ENCODE data around the gene ZNRF3. TPM values are rescaled to one million over a fixed set of nuclear protein-coding genes. Genes with fewer than 3 reads are reported as not detected.

Gene ZNRF3
- total RNA-seq, 1 experiment from 2014 or later = 2.6 TPM

DNA sequence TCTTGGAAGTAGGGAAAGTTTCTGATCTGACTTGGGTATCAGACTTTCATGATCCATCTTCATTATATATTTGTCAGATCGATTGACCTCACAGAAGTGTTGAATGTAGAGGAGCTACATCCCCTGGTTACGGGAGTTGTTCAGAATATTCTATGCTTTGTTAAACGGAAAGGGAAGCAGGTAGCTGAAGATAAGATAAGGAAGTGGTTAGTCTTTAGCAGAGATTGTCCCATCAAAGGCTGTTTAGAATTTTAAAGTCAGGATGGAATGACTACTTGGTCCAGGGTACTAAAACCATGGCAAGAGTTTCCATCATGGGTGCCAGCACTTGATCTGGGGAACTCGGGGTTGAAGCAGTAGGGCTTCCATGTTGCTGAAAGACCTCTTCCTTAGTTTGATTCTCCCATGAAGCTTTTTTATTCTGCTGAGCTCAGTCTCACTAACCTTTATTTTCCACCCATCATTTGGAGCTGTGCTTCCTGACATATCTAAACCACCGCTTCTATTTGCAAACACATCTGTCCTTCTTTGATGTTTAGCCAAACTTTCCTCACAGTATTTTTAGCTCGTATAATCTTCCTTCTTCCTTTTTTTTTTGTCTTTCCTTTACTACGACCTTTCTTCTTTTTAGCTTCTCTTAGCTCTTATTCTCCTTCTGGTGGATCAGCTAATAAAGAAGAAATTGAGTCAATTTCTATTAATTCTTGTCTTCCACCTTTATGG, 182.3 kb downstream of the ZNRF3 start:
- no peak for DNase-seq (ENCODE audit: low spot score)

DNA sequence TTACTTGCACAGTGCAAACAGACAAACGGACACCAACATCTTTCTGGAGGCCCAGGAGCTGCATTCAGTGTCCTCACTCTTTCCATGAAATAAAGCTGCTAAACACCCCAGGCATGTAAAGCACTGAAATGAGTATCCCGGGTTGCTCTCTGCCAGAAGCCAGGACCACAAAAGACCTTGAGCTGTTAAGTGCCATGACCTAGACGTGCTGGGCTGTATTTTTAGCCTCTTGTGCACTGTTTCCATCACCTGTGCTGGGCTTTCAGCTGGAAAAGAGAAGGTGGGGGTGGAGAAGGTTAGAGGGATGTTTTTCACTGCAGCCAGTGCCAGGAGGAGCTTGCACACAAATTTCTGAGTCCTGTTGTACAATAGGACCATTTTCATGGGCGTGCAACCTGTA, 186.1 kb downstream of the ZNRF3 start:
- no peak for DNase-seq (ENCODE audit: low spot score)

DNA sequence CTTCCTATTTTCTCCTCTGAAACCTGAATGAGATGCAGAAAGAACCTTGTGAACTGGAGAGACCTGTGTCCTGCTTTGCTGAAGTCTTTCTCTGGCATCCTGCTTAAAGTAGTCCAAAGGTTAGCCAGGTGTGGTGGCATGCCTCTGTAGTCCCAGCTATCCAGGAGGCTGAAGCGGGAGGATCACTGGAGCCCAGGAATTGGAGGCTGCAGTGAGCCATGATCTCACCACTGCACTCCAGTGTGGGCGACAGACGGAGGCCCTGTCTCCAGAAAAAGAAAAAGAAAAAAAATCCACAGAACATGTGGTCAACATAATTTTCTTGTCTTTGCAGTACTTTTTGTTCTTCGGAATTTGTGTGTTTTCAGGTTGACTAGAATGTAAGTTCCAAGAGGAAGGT, 187.1 kb downstream of the ZNRF3 start:
- DNase-seq (ENCODE audit: low spot score) = no peak

DNA sequence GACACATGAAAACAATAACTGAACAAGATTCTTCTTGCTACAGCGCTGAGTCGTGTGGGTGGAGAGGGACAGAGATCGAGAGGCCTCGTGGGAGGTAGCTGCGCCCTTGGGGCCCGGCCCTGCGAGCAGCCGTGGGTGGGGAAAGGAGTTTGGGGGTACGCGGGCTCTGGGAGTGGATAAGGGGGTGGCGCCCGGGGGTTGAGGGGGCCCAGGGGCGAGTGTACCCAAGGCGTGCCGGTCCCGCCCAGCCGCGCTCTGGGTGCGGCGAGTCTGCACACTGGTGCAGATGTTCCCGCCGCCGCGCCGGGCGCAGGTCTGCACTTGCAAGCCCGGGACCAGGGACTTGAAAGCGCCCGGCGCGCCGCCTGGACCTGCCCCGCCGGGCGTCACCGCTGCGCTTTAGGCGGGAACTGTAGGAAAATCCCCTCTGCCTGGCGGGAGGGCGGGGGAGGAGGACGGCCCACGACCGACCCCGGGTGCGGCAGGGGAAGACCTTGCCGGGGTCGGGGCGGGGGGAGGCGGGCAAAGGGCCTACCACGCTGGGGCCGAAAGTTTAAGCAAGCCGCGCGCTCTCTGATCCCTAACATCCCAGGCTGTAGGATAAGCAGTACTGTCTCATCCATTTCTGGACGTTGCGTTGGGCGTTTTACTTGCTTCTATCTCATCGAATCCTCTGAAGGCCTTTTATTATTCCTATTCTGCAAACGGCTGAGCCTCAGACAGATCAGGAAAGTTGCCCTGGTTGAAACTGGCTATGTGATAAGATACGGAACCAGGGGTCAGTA, 188.1 kb downstream of the ZNRF3 start:
- DNase-seq (ENCODE audit: low spot score) = no peak

- peak; percentile 34 for DNase-seq (ENCODE audit: low spot score)
Measured at GRCh38 chr22:29072193-29072978, 189.0 kb downstream of the ZNRF3 start.

DNA sequence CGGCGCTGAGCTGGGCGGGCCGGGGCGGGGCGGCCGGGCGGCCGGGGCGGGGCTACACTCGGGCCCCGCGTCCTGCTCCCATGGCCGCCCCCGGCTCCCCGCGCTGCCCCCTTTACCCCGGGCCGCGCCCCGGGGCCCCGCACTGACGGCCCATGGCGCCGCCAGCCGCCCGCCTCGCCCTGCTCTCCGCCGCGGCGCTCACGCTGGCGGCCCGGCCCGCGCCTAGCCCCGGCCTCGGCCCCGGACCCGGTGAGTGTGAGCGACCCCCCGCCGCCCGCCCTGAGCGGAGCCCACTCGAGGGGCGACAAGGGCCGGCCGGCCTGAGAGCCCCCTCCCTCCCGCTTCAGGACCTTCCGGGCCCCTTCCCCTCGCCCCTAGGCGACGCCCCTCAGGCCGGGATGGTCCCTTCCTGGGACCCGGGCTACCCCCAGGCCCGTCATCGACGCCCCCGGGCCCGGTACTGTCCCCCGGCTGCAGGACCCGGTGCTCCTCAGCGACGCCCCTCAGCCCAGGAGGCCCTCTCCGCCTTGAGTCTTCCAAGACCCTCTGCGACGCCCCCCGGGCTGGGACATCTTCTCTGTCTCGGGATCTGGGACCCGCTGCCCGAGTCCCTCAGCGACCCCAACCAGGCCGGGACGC, 189.7 kb downstream of the ZNRF3 start, which contains the start of gene KREMEN1:
KREMEN1 (plus strand) TSS at position 57 of the 639 bp plus-strand sequence; CDS start at position 153, 96 bp downstream.
- DNase-seq (ENCODE audit: low spot score) = no peak

GRCh38 chr22:29073618-29074275, 190.4 kb downstream of the ZNRF3 start:
- no peak for DNase-seq (ENCODE audit: low spot score)

DNA sequence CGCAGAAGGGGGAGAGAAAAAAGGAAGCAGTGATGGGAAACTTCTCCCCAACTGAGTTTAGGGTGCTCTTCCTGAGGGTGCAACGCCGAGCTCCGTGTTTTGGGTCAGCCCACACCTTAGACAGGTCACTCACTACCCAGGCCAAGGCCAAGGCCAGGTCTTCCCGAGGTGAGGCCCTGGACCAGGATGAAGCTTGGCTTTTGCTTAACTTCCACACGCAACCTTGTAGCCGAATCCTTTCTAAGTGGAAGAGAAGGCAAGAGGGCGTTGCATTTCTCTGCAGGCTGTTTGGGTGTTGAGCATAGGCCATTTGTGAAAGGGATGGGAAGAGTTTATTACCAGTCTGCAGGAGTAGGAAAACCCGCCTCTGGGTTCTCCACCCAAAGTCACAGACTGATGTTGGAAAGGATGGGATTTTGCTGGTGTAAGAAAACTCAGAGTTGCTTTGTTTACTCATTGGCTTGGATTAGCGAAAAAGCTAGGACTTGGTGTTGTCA, 191.0 kb downstream of the ZNRF3 start:
- DNase-seq (ENCODE audit: low spot score) = no peak

- no peak for DNase-seq (ENCODE audit: low spot score)
Measured at GRCh38 chr22:29078036-29078868, 194.9 kb downstream of the ZNRF3 start.

DNA sequence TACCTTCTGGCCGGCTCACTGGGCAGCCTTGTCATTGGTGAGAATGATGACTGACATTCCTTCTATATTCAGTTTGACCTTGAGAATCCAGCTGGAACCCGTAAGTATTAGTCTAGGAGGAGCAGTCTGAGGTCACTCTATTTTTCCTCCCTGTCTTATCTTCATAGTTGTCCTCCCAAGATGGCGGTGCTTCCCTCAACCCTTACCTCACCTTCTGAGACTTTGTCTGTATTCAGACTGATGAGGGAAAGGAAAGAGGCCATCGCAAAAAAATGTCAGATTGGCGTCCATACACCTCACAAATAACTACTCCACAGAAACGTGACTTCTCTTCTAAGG, 195.5 kb downstream of the ZNRF3 start:
- DNase-seq (ENCODE audit: low spot score) = no peak

- peak; percentile 11 for DNase-seq (ENCODE audit: low spot score)
Measured at GRCh38 chr22:29079218-29079901, 196.0 kb downstream of the ZNRF3 start.

DNA sequence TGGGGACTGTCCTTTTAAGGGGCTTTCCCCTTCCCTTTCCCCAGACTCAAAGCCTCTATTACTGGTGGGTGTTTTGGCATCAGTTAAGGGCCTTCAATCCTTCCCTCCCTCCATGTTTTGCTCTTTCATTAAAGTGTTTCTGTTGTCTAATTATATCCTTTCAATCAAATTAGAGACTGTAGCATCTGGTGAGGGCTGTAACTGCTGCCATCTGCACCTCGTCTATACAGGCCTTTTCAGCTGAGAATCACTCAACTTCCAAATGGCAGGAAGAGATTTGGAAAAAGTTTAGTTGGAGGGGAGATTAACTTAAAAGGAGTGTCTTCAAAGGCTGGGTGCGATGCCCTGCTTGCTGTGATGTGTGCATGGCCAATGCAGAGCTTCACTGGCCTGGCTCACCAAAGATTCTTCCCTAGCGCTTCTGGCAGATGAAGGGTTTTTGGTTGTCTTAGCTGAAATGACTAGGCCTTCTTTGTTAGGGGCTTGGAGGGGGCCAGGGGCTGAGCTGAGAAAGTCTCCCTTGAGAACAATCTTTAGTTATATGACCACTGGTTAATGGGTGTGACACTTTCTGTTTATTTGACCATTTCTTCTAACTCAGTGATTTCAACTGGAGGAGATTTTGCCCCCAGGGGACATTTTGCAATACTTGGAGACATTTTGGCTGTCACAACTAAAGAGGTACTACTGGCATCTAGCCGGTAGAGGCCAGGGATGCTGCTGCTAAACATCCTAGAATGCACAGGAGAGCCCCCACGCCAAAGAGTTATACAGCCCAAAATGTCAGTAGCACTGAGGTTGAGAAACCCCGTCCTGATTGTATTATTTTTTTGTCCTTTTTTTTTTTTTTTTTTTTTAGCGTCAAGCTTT, 197.0 kb downstream of the ZNRF3 start:
- DNase-seq (ENCODE audit: low spot score) = peak; percentile 50

- no peak for DNase-seq (ENCODE audit: low spot score)
Measured at GRCh38 chr22:29081517-29082236, 198.3 kb downstream of the ZNRF3 start.

DNA sequence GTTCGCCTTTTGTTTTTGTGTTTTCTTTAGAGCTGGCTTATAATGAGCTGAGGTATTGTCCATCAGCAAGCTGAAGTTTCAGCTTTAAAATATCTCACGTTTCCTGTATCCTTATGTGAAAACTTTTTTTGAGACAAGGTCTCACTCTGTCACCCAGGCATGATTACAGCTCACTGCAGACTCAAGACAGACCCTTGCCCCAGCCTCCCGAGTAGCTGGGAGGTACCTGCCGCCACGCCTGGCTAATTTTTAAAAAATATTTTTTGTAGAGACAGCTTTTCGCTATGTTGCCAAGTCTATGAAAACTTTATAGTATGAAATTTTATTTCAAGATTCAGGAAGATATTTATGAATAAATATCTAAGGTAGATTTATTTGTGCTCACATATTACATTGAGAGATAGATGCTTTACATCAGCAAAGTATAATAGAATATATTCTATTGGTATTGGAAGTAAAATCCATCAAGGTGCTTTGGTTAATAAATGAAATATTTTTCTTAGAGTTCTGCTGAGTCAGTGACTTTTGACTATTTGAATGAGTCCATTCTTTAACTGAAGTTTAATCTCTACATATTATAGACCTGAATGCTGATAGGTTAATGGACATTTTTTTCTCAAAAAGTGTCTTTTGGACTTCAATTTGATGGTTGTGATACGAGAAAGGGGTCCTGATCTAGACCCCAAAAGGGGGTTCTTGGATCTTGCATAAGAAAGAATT, 199.6 kb downstream of the ZNRF3 start:
- DNase-seq (ENCODE audit: low spot score) = no peak

DNA sequence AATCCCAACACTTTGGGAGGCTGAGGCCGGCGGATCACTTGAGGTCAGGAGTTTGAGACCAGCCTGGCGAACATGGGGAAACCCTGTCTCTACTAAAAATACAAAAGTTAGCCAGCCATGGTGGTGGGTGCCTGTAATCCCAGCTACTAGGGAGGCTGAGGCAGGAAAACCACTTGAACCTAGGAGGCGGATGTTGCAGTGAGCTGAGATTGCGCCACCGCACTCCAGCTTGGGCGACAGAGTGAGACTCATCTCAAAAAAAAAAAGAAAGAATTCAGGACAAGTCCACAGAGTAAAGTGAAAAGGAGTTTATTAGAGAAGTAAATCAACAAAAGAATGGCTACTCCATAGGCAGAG, 200.2 kb downstream of the ZNRF3 start:
- peak; percentile 27 for DNase-seq (ENCODE audit: low spot score)

- no peak for DNase-seq (ENCODE audit: low spot score)
Measured at GRCh38 chr22:29083933-29084591, 200.7 kb downstream of the ZNRF3 start.

DNA sequence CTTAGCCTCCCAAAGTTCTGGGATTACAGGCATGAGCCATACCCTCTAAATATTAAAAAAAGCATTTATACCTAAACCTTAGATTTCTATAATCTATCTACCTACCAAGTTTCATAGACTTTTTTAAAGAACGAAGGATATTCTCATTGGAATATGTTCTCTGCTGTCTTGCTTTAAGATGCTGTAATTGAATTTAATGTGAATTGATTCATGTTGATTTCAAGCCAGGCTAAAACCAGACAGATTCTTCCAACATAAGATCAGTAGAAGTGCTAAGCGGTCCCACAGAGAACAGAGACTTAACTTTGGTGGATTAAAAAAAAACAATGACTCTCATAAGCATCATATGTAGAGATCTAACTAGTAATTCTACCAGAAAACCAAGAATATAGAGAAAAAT, 203.6 kb downstream of the ZNRF3 start:
- DNase-seq (ENCODE audit: low spot score) = no peak
